ENCODE measurements around the gene TMEM184A. TPM values are rescaled to one million over a fixed set of nuclear protein-coding genes. Genes with fewer than 3 reads are reported as not detected.

Gene TMEM184A
- total and polyA plus RNA-seq, 2 of the 13 experiments (the other 11 are each of a cell fraction or from before 2014, with no cell fraction given): 9.5 to 20.4 TPM

DNA sequence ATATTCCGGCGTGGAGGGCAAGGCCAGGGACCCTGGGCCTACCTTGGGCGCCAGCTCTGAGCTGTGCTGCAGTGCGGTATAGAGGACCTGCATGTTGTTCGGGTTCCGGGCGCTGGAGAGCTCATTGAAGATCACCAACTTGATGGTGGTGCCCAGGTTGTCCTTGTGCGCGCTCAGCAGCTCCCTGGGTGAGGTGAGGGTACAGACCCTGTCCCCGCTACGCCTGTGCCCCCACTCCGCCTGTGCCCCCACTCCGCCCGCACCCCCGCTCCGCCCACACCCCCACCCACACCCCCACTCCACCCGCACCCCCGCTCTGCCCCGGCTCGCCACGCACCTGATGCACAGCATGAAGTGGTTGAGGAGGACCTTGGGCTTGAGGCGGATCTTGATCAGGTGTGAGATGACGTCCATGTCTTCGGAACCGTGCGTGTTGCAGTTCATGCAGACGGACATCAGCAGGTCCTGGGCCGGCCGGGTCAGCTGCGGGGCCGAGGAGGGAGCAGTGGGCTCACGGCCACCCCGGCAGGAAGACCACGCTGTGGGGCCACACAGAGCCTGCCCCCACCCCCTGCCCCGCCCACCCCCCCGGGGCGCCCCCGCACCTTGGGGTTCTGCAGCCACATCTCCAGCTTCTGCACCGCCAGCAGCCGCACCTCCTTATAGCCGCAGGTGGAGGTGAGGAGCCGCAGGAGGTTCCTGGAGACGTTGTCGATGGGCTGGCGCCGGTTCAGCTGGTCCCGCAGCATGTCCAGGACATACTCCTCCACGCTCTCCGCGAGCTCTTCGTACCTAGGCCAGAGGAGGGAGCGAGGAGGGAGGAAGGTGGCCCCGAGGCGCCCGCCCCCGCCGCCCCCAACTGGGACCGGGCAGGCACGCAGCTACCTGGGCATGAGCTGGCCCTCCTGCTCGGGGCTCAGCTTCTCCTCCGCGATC lies 57.4 kb downstream of the TMEM184A start (continued):
- TF ChIP-seq NONO (IDR thresholded peaks at IDR 0.05) (no peak), NONO (CRISPR knock-in tag; conservative IDR thresholded peaks at IDR 0.05) (no peak), ZNF124 (CRISPR knock-in tag; IDR thresholded peaks at IDR 0.05) (no peak), GFI1 (CRISPR knock-in tag; IDR thresholded peaks at IDR 0.05; ENCODE audit: borderline replicate concordance) (no peak), ZNF761 (CRISPR knock-in tag; conservative IDR thresholded peaks at IDR 0.05) (no peak), HIVEP1 (CRISPR knock-in tag; IDR thresholded peaks at IDR 0.05) (no peak), ZFP37 (CRISPR knock-in tag; IDR thresholded peaks at IDR 0.05; ENCODE audit: borderline replicate concordance) (no peak), SATB2 (CRISPR knock-in tag; IDR thresholded peaks at IDR 0.05) (no peak)

- CTCF ChIA-PET (ENCODE audit: low intra/inter-chr PET ratio, low total read pairs): no interaction called here
- TF ChIP-seq RXRB (CRISPR knock-in tag; IDR thresholded peaks at IDR 0.05; ENCODE audit: borderline replicate concordance) (no peak), SOX6 (IDR thresholded peaks at IDR 0.05) (no peak), SOX6 (CRISPR knock-in tag; IDR thresholded peaks at IDR 0.05) (no peak), FOXO1 (CRISPR knock-in tag; IDR thresholded peaks at IDR 0.05) (no peak), SP2 (CRISPR knock-in tag; IDR thresholded peaks at IDR 0.05) (no peak), ZNF564 (CRISPR knock-in tag; IDR thresholded peaks at IDR 0.05) (no peak), ZNF563 (CRISPR knock-in tag; IDR thresholded peaks at IDR 0.05) (no peak), ARID3A (IDR thresholded peaks at IDR 0.05; ENCODE audit: low read depth, low read length) (no peak), PAF1 (CRISPR knock-in tag; IDR thresholded peaks at IDR 0.05) (no peak), ZNF333 (CRISPR knock-in tag; IDR thresholded peaks at IDR 0.05; ENCODE audit: borderline replicate concordance) (no peak)
- TF ChIP-seq, protein P1, sequence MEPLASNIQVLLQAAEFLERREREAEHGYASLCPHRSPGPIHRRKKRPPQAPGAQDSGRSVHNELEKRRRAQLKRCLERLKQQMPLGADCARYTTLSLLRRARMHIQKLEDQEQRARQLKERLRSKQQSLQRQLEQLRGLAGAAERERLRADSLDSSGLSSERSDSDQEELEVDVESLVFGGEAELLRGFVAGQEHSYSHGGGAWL (CRISPR knock-in tag; IDR thresholded peaks at IDR 0.05): no peak
- TF ChIP-seq, protein P2, sequence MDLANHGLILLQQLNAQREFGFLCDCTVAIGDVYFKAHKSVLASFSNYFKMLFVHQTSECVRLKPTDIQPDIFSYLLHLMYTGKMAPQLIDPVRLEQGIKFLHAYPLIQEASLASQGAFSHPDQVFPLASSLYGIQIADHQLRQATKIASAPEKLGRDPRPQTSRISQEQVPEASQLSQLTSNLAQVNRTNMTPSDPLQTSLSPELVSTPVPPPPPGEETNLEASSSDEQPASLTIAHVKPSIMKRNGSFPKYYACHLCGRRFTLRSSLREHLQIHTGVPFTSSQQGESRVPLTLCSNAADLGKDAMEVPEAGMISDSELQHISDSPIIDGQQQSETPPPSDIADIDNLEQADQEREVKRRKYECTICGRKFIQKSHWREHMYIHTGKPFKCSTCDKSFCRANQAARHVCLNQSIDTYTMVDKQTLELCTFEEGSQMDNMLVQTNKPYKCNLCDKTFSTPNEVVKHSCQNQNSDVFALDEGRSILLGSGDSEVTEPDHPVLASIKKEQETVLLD (CRISPR knock-in tag; IDR thresholded peaks at IDR 0.05; ENCODE audit: low read depth): no peak
These were observed 58.6 kb downstream of the TMEM184A start for GRCh38 chr7:1497293-1497927.

More at GRCh38 chr7:1497293-1497927, 58.6 kb downstream of the TMEM184A start:
- DNase-seq (ENCODE audit: low spot score) (no peak), FAIRE-seq (no peak), ATAC-seq (no peak)
- H3K9me3 ChIP-seq (ENCODE audit: low read length): no peaks in the 10 kb centered on the region
- no peaks in the 10 kb centered on the region for H4K20me1 ChIP-seq (ENCODE audit: insufficient read depth, low read length)
- no peaks in the 10 kb centered on the region for H3K27me3 ChIP-seq (ENCODE audit: control insufficient read depth in 1 of 2, insufficient read depth in 2 of 2, low read length in 2 of 2)
- no peak overlapping the region for H3K4me3 ChIP-seq (replicated peaks in 1 of 3; ENCODE audit: insufficient read depth in 1 of 3, low read depth in 2 of 3, low read length in 3 of 3)
- peaks cover 10% of the 10 kb centered on the region for H3K79me2 ChIP-seq (ENCODE audit: insufficient read depth, low read length)
- H3K9ac ChIP-seq (ENCODE audit: insufficient read depth, low read depth, low read length): no peak overlapping the region
- no peak overlapping the region for H3K4me2 ChIP-seq (ENCODE audit: low read depth, low read length)
- POLR2A ChIA-PET: no interaction called here
- H3K36me3 ChIP-seq (replicated peaks in 1 of 2; ENCODE audit: control insufficient read depth in 1 of 2, insufficient read depth in 2 of 2, low read length in 2 of 2): peaks cover 26 to 51% of the 10 kb centered on the region in 2 experiments; a peak in 4 of 5 replicates
- 92% methylated on average over 25 of the region's 37 CpGs for WGBS (ENCODE audit: low lambda C conversion rate)
- H2AFZ ChIP-seq (ENCODE audit: low read length): no peak overlapping the region
- no peak overlapping the region for H3K27ac ChIP-seq (ENCODE audit: extremely low read length, insufficient read depth, low read length)
- BruUV-seq (replicated peaks): no TSS peak
- in situ Hi-C loops (cut with HindIII; ENCODE audit: extremely low pct_ligation_motif_present, low pct_unique_long_range_greater_than_20kb): no loop called here
- peaks cover 3% of the 10 kb centered on the region for H3K4me1 ChIP-seq (ENCODE audit: insufficient read depth, low read length)
- intact Hi-C loops (cut with micrococcal nuclease; ENCODE audit: unreplicated experiment): no loop called here

Measured in HepG2 (cell line).